Transverse colon (tissue), 4 donors: ENCODE measurements around the gene SIK3. TPM values are rescaled to one million over a fixed set of nuclear protein-coding genes. Genes with fewer than 3 reads are reported as not detected.

Experiments used
- DNase-seq: peaks from one replicate; pipeline ENCODE4 v3.0.0-alpha.2; 2019
- H3K27ac ChIP-seq, 4 donors: fragments of 200-600 bp; sonication (generic); 2 replicates each; pipeline ENCODE4 v1.5.1; 2016 to 2018; ENCODE audit warnings: inconsistent platforms in 4 of 4
- H3K27me3 ChIP-seq: fragments of 200-600 bp; sonication (generic); 2 replicates; pipeline ENCODE4 v1.5.1; 2017; ENCODE audit warnings: inconsistent platforms
- H3K36me3 ChIP-seq, 4 donors: fragments of 200-600 bp; sonication (generic); 2 replicates each; pipeline ENCODE4 v1.5.1; 2017 to 2019; ENCODE audit warnings: inconsistent platforms in 4 of 4
- H3K4me1 ChIP-seq, 4 donors: fragments of 200-600 bp; sonication (generic); 2 replicates each; pipeline ENCODE4 v1.5.1; 2017 to 2020; ENCODE audit warnings: inconsistent platforms in 4 of 4
- H3K4me3 ChIP-seq, 4 donors: fragments of 200-600 bp; sonication (generic); 1 replicate in 1 of 4; 2 replicates in 3 of 4; pipeline versions ENCODE4 v1.5.1 to v1.6.1; 2017 to 2019; ENCODE audit warnings: inconsistent platforms in 4 of 4
- H3K9me3 ChIP-seq, 2 donors: fragments of 200-600 bp; sonication (generic); 2 replicates each; pipeline ENCODE4 v1.5.1; 2017 to 2019; ENCODE audit warnings: inconsistent platforms in 2 of 2
- EP300 ChIP-seq: sonication (generic); formaldehyde crosslinking; IDR thresholded peaks from one replicate; pipeline ENCODE4 v1.6.1; 2017; ENCODE audit warnings: antibody characterized with exemption, low read depth
- POLR2A ChIP-seq: fragments of 450-650 bp; IDR thresholded peaks from one replicate; pipeline ENCODE4 v1.6.1; 2016; ENCODE audit warnings: antibody characterized with exemption, mild to moderate bottlenecking, moderate library complexity
- POLR2AphosphoS5 ChIP-seq, 3 donors: sonication (generic); formaldehyde crosslinking; IDR thresholded peaks; one replicate each; pipeline ENCODE4 v1.6.1; 2016; ENCODE audit warnings: antibody characterized with exemption in 3 of 3
- WGBS, 2 donors: methylation state at CpG; one replicate each; pipeline ENCODE4 v1.1.5; 2018; ENCODE audit warnings: low coverage in 1 of 2; 5-methylcytosine and 5-hydroxymethylcytosine counted together
- in situ Hi-C, 4 donors: fragments of 200-750 bp; cut with MboI; loops; one replicate each; pipeline versions ENCODE4 v1.15.0 to v1.15.1; 2017; ENCODE audit warnings: low sequenced_read_pairs in 3 of 4, low pct_ligation_motif_present in 1 of 4, low pct_unique_long_range_greater_than_20kb in 1 of 4
- intact Hi-C: fragments of 100-400 bp; cut with DNase I; formaldehyde crosslinking; loops from one replicate; pipeline ENCODE4 v1.15.1; 2023; ENCODE audit warnings: low total_unique reads
- total RNA-seq, 4 donors: library from RNA; depleted of rRNA; stranded (reverse); fragments of >200 nt; gene quantifications; one replicate each; pipeline ENCODE4 v1.1.0, GENCODE V29; 2016
- TF ChIP-seq, protein P1 (sequence below), 5 experiments: fragments of 200-600 bp in 3 of 5; fragments of 450-650 bp in 2 of 5; sonication (generic) in 3 of 5; IDR thresholded peaks; 1 replicate in 2 of 5; 2 replicates in 3 of 5; pipeline ENCODE4 v1.5.1; 2016 to 2017; ENCODE audit warnings: antibody characterized with exemption in 5 of 5, inconsistent platforms in 3 of 5, mild to moderate bottlenecking in 2 of 5, moderate library complexity in 1 of 5

The SIK3 gene
- total RNA-seq, 4 donors from 2014 or later: 35.6 to 68.6 (median 38.9) TPM

DNA sequence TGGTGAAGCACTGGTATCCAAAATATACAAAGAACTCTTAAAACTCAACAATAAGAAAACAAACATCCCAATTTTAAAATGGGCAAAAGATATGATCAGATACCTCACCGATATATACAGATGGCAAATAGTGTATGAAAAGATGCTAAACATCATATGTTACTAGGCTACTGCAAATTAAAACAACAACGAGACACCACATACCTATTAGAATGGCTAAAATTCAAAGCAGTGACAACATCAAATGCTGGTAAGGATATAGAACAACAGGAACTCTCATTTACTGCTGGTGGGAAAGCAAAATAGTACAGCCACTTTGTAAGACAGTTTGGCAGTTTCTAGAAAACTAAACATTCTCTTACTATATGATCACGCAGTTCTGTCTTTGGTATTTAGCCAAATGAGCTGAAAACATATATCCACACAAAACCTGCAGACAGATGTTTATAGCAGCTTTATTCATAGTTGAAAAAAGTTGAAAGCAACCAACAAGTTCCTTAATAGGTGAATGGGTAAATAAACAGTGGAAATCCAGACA, 38.5 kb downstream of the SIK3 start:
- in situ Hi-C loops: no loop called here
- TF ChIP-seq POLR2A (no peak), POLR2AphosphoS5 (IDR thresholded peaks at IDR 0.05) (no peak)
- TF ChIP-seq, protein P1, sequence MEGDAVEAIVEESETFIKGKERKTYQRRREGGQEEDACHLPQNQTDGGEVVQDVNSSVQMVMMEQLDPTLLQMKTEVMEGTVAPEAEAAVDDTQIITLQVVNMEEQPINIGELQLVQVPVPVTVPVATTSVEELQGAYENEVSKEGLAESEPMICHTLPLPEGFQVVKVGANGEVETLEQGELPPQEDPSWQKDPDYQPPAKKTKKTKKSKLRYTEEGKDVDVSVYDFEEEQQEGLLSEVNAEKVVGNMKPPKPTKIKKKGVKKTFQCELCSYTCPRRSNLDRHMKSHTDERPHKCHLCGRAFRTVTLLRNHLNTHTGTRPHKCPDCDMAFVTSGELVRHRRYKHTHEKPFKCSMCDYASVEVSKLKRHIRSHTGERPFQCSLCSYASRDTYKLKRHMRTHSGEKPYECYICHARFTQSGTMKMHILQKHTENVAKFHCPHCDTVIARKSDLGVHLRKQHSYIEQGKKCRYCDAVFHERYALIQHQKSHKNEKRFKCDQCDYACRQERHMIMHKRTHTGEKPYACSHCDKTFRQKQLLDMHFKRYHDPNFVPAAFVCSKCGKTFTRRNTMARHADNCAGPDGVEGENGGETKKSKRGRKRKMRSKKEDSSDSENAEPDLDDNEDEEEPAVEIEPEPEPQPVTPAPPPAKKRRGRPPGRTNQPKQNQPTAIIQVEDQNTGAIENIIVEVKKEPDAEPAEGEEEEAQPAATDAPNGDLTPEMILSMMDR (IDR thresholded peaks at IDR 0.05): no peak
- H3K4me1 ChIP-seq: peaks cover 0 to 60% (median 30%) of the 10 kb centered on the region in 4 donors

DNA sequence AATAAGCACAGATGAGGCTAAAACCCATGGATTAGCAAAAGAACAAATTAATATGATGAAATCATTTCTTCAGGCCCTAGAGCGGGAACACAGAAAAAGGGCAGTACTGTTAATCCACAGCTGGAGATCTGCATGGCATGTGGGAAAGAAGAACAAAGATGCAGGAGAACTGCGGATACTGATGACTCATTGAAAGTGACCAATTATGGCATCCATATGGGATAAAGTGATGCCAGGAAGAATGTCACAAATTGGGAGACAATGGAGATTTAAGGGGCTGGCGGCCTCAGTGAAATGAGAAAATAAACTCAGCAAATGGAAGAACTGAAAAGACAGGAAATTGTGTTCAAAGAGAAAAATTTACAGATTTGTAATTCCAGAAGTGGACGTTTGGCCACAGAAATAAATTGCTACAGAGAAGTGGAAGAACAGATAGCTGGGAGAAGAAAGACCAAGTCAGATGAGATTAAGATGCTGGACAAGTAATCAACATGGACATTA, 39.4 kb downstream of the SIK3 start:
- no peaks in the 10 kb centered on the region for H3K9me3 ChIP-seq
- 68 to 69% methylated on average over 4 of the region's 4 CpGs for WGBS, 2 donors
- H3K4me3 ChIP-seq: no peak overlapping the region
- TF ChIP-seq POLR2A: no peak
- no peak for TF ChIP-seq EP300
- TF ChIP-seq, protein P1 (IDR thresholded peaks at IDR 0.05): no peak
- TF ChIP-seq POLR2AphosphoS5 (IDR thresholded peaks at IDR 0.05): no peak
- peak overlapping the region in 3 of 4 donors; percentile 9 to 24 (median 20) for H3K27ac ChIP-seq
- in situ Hi-C loops: no loop called here
- no peak for DNase-seq
- H3K4me1 ChIP-seq: peaks cover 0 to 60% (median 29%) of the 10 kb centered on the region in 4 donors
- intact Hi-C loops: no loop called here
- no peaks in the 10 kb centered on the region for H3K27me3 ChIP-seq
- H3K36me3 ChIP-seq: no peaks in the 10 kb centered on the region

More for the DNA sequence above, 38.5 kb downstream of the SIK3 start:
- Histone ChIP-seq H3K9me3 (no peaks in the 10 kb centered on the region), H3K36me3 (no peaks in the 10 kb centered on the region), H3K27ac (no peak overlapping the region), H3K4me3 (no peak overlapping the region), H3K27me3 (no peaks in the 10 kb centered on the region)
- DNase-seq: no peak
- intact Hi-C loops: no loop called here
- WGBS, 2 donors: 68 to 85% methylated on average over 3 of the region's 3 CpGs

DNA sequence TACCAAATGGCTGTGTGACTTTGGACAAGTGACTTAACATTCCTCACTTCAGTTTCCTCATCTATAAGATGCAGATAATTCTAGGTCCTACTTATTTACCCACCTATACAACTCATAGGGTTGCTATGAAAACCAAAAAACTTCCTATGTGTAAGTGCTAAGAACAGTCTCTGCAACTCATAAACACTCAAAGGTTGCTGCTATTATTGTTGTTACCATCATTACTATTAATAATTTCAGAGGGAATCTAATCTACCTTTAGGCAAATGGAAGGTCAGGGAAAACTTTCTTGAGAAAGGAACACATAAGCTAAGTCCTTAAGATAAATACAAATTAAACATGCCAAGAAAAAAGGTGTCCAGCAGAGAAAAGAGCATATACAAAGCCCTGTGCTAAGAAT, 40.5 kb downstream of the SIK3 start:
- in situ Hi-C loops: no loop called here
- Histone ChIP-seq H3K36me3 (no peaks in the 10 kb centered on the region), H3K27ac (no peak overlapping the region), H3K4me3 (no peak overlapping the region), H3K9me3 (no peaks in the 10 kb centered on the region), H3K4me1 (peaks cover 0 to 59% (median 24%) of the 10 kb centered on the region in 4 donors), H3K27me3 (no peaks in the 10 kb centered on the region)
- intact Hi-C loops: no loop called here
- DNase-seq: no peak
- TF ChIP-seq, protein P1 (IDR thresholded peaks at IDR 0.05): no peak
- TF ChIP-seq POLR2A: no peak
- TF ChIP-seq POLR2AphosphoS5 (IDR thresholded peaks at IDR 0.05): no peak
- TF ChIP-seq EP300: no peak

DNA sequence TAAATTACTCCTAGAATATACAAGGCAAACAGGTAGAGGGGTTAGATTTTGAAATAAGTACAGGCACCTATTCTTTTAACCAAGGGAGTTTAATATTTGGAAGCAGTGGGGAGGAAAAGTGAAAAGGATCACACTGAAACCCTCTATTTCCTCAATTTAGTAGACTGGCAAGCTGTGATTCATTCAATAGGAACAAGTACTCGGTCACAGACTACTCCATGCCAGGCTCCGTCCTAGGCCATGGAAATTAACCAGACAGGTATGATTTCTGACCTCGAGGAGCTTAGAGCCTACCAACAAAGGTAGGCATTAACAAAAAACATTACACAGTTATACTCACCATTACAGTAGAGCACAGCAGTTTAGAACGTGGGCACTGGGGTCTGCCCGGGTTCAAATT, 40.9 kb downstream of the SIK3 start:
- Histone ChIP-seq H3K27me3 (no peaks in the 10 kb centered on the region), H3K4me3 (no peak overlapping the region), H3K27ac (no peak overlapping the region), H3K36me3 (no peaks in the 10 kb centered on the region), H3K9me3 (no peaks in the 10 kb centered on the region), H3K4me1 (peaks cover 0 to 59% (median 22%) of the 10 kb centered on the region in 4 donors)
- no peak for DNase-seq
- 87 to 90% methylated on average over 2 to 5 of the region's 5 CpGs for WGBS, 2 donors
- in situ Hi-C loops (no loop called here), intact Hi-C loops (no loop called here)
- no peak for TF ChIP-seq POLR2A
- TF ChIP-seq POLR2AphosphoS5 (IDR thresholded peaks at IDR 0.05): no peak
- TF ChIP-seq, protein P1 (IDR thresholded peaks at IDR 0.05): no peak
- TF ChIP-seq EP300: no peak
